HG03060 (cell line): Measurements from ENCODE around the gene PCNT.
A peak's percentile ranks its signal among the peaks of the same experiment; 100 is the strongest.
"Not testable (repeated sequence)": the region's sequence is repeated elsewhere in the genome, so short reads cannot be mapped to it uniquely, and the experiment has no call there.

ENCODE experiments used
- ATAC-seq: cut with Tn5 transposase; IDR thresholded peaks from one replicate; pipeline ENCODE4 v1.9.1; 2021; ENCODE audit warnings: low read depth, moderate number of reproducible peaks; ENCODE audit not compliant: unreplicated experiment

PCNT gene

GRCh38 chr21:46356494-46357334, 32.8 kb downstream of the PCNT start:
- no peak for ATAC-seq

GRCh38 chr21:46357335-46357604, 33.3 kb downstream of the PCNT start:
- no peak for ATAC-seq

- ATAC-seq, result no peak
Measured at GRCh38 chr21:46357684-46358425, 33.9 kb downstream of the PCNT start.

GRCh38 chr21:46361176-46361575, 37.2 kb downstream of the PCNT start:
- ATAC-seq, result no peak

- no peak for ATAC-seq
Measured at GRCh38 chr21:46361935-46362334, 38.0 kb downstream of the PCNT start.

GRCh38 chr21:46362946-46363345, 39.0 kb downstream of the PCNT start:
- no peak for ATAC-seq

DNA sequence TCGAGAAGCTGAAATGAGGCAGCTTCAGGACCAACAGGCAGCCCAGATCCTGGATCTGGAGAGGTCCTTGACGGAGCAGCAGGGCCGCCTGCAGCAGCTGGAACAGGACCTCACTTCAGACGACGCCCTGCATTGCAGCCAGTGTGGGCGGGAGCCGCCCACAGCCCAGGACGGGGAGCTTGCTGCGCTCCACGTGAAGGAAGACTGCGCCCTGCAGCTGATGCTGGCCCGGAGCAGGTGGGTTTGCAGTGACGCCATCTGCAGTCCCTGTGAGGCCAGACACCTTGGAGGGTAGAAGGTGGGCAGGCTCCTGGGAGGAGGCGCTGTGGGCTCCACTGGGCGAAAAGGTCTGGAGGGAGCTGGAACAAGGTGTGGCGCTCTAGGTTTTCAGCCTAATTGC, 39.7 kb downstream of the PCNT start:
- no peak for ATAC-seq

GRCh38 chr21:46366091-46366490, 42.1 kb downstream of the PCNT start:
- no peak for ATAC-seq

DNA sequence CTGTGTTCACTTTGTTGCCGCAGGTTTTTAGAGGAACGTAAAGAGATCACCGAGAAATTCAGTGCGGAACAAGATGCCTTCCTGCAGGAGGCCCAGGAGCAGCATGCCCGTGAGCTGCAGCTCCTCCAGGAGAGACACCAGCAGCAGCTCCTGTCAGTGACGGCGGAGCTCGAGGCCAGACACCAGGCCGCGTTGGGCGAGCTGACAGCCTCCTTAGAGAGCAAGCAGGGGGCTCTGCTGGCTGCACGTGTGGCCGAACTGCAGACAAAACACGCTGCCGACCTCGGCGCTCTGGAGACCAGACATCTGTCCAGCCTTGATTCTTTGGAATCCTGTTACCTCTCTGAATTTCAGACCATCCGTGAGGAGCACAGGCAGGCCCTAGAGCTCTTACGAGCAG, 42.6 kb downstream of the PCNT start:
- ATAC-seq, result no peak

GRCh38 chr21:46366966-46367365, 43.0 kb downstream of the PCNT start:
- ATAC-seq, result no peak

DNA sequence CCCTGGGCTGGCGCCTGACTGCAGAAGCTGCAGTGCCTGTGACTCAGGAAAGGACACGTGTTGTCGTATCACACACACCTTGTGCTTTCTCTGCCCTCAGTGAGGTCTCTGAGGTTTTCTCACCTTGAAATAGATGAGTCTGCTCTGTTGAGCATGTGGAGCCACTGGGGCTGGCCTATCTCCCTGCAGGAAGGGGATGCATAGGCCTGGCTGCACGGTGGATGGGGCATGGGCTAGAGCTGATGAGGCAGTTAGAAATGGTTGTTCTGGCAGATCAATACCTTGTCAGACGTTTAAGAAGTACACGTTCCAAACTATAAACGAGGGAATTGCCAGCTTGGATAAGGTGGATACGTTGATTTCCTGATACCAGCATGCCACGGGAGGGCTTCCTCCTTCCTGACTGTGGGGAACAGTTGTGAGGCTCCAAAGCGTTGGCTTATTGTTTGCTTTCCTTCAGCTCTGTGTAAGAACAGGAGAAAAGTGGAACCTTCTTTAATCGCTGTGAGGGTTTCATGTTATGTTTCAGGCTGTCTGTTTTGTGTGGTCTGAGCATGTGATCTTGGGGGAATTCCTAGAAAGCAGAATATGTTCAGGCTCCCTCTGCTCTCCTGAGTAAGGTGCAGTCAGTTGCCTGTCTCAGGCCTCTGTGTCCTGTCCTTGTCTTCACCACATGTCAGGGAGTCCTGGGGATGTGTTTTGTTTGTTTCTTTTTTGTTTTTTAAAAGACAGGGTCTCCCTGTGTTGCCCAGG, 44.8 kb downstream of the PCNT start:
- ATAC-seq, result peak; percentile 76

- ATAC-seq, result no peak
Measured at GRCh38 chr21:46369520-46370235, 45.7 kb downstream of the PCNT start.

DNA sequence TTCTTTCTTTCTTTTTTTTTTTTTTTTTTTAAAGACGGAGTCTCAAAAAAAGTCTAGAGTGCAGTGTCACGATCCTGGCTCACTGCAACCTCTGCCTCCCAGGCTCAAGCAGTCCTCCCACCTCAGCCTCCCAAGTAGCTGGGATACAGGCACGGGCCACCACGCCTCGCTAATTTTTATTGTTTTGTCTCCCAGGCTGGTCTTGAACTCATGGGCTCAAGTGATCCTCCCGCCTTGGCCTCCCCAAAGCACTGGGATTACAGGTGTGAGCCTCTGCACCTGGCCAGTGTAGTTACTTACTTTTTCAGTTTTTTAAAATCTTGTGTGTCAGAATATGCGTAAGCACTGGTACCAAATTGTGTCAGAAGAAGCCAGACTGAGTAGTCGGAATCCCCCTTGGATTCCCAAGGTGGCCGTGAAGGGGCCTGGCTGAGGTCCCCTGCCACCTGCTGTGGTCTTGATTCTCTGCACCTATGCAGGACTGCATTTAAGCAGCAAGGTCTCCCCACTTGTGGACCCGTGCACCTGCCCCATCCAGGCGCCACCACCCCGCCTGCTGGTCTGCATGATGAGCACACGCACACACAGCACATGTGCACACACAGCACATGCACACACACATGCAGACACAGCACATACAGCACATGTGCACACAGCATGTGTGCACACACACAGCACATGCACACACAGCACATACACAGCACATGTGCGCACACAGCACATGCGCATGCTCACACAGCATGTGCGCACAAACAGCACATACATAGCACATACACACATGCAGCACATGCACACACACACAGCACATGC, 47.5 kb downstream of the PCNT start:
- ATAC-seq, result no peak

DNA sequence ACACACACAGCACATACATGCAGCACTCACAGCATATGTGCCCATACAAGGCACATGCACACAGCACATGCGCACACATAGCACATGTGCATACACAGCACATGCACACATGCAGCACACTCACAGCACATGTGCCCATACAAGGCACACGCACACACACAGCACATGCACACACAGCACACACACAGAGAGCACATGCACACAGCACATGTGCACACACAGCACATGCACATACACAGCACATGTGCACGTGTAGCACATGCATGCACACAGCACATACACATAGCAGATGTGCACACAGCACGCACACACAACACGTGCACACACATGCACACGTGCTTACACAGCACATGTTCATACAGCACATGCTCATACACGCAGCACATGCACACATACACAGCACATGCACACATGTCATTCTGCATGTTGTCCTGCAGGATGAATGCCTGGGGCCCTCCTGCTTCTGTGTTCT, 48.1 kb downstream of the PCNT start:
- ATAC-seq, result no peak

GRCh38 chr21:46372947-46373346, 49.0 kb downstream of the PCNT start:
- not testable (repeated sequence) for ATAC-seq

DNA sequence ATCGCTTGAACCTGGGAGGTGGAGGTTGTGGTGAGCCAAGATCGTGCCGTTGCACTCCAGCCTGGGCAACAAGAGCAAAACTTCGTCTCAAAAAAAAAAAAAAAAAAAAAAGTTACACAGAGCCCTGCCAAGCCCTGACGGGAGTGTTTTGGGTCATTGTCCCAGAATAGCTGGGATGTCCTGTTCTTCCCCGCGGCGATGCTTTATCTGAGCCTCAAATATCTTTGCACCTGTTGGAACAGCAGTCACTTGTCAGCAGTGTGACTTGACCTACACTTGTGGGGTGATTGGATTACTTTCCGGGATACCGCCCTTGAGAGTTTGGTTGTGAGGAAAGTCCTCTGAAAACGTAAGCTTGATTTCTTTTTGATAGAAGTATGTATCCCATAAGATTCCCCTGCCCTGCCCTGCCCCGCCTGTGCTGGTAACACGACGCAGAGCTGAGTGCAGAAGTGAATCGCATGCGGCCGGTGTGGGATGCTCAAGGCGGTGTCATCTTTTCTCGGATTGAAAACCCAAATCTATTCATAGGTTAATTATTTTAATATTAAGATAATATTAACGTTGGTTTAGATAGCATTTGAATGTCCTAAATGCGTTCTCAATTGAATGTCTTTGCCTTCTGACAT, 50.9 kb downstream of the PCNT start:
- no peak for ATAC-seq

DNA sequence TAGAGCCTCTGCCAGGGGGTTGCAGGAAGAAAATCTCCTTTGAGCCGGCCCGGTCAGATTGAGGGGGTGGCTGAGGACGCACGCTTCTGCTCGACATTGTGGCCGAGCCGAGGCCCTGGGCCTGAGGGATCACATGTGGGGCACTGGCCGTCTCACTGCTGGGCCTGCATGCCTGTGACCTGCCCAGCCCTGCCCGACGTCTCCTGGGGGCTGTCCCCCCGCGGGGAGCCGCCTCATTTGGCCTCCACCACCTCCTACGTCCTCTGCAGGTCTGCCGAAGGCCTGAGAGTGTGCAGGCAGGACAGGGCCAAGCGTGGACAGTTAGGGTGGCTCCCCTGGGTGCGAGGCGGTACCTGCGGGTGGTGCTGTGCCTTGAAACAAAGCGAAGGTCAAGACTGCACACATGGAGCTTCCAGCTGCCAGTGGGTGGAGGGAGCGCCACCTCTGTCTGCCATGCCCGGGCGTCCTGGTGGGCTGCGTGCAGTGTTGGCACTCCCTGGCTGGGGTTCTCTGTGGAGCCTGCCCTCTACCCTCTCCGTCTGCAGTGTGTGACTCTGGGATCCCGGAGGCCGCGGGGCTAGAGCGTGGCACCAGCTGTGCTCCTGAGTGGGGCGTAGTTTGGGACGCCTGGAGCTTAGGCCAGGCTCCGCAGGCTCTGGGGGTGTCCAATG, 51.7 kb downstream of the PCNT start:
- ATAC-seq, result no peak

DNA sequence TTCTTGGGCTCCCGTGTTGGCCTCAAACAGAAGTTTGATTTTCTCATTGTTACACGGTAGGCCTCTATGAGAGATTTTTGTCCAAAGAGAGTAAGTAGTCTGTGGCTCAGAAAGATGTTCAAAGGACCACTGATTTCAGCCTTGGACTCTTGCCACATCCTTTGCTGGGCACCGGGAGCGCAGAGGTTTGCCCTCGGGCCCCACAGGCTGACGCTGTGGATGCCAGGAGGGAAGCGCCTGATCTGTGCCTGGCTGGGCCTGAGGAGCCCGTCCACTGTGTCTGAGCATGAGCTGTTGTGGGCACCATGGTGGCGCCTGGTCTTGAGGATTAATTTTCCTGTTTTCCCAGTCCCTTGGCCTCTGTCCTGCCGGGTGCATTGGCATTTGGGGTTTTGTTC, 52.3 kb downstream of the PCNT start:
- ATAC-seq, result no peak
